HL-60 (cell line): ENCODE data around the gene ELMOD3.

Experiments used
- GABPA ChIP-seq: IDR thresholded peaks from 2 replicates; pipeline ENCODE4 v1.6.1; 2012; ENCODE audit warnings: low read depth
- POLR2AphosphoS5 ChIP-seq: IDR thresholded peaks from 2 replicates; pipeline ENCODE4 v1.6.1; 2012; ENCODE audit warnings: low read depth
- SPI1 ChIP-seq: IDR thresholded peaks from 2 replicates; pipeline ENCODE4 v1.6.1; 2012; ENCODE audit warnings: low read depth, mild to moderate bottlenecking, borderline replicate concordance
- TF ChIP-seq, protein P1 (sequence below): IDR thresholded peaks from one replicate; pipeline ENCODE4 v1.5.1; 2011; ENCODE audit warnings: low read length, control low read depth, inconsistent platforms; ENCODE audit not compliant: insufficient read depth
- TF ChIP-seq, protein P2 (sequence below): IDR thresholded peaks from 2 replicates; pipeline ENCODE4 v1.6.1; 2012; ENCODE audit warnings: low read depth; ENCODE audit not compliant: insufficient replicate concordance

DNA sequence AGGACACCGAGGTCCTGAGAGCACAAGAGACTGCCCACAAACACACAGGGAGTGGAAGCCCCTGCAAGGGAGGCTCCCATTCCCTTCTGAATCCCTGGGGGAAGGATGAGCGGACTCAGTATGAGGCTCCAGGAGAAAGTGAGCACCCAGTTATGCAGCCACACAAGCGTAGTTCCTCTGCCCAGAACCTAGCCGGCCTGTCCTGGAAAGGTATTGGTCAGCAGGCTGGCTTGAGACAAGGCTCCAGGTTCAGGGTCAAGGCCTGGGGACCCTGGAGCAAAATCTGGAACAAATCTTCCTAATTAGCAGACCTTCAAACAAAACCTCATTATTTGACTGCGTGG lies 56.8 kb downstream of the ELMOD3 start:
- TF ChIP-seq, protein P1, sequence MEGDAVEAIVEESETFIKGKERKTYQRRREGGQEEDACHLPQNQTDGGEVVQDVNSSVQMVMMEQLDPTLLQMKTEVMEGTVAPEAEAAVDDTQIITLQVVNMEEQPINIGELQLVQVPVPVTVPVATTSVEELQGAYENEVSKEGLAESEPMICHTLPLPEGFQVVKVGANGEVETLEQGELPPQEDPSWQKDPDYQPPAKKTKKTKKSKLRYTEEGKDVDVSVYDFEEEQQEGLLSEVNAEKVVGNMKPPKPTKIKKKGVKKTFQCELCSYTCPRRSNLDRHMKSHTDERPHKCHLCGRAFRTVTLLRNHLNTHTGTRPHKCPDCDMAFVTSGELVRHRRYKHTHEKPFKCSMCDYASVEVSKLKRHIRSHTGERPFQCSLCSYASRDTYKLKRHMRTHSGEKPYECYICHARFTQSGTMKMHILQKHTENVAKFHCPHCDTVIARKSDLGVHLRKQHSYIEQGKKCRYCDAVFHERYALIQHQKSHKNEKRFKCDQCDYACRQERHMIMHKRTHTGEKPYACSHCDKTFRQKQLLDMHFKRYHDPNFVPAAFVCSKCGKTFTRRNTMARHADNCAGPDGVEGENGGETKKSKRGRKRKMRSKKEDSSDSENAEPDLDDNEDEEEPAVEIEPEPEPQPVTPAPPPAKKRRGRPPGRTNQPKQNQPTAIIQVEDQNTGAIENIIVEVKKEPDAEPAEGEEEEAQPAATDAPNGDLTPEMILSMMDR: no peak
- TF ChIP-seq POLR2AphosphoS5 (no peak), GABPA (no peak), SPI1 (no peak)
- TF ChIP-seq, protein P2, sequence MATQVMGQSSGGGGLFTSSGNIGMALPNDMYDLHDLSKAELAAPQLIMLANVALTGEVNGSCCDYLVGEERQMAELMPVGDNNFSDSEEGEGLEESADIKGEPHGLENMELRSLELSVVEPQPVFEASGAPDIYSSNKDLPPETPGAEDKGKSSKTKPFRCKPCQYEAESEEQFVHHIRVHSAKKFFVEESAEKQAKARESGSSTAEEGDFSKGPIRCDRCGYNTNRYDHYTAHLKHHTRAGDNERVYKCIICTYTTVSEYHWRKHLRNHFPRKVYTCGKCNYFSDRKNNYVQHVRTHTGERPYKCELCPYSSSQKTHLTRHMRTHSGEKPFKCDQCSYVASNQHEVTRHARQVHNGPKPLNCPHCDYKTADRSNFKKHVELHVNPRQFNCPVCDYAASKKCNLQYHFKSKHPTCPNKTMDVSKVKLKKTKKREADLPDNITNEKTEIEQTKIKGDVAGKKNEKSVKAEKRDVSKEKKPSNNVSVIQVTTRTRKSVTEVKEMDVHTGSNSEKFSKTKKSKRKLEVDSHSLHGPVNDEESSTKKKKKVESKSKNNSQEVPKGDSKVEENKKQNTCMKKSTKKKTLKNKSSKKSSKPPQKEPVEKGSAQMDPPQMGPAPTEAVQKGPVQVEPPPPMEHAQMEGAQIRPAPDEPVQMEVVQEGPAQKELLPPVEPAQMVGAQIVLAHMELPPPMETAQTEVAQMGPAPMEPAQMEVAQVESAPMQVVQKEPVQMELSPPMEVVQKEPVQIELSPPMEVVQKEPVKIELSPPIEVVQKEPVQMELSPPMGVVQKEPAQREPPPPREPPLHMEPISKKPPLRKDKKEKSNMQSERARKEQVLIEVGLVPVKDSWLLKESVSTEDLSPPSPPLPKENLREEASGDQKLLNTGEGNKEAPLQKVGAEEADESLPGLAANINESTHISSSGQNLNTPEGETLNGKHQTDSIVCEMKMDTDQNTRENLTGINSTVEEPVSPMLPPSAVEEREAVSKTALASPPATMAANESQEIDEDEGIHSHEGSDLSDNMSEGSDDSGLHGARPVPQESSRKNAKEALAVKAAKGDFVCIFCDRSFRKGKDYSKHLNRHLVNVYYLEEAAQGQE: no peak
